HepG2 (cell line): ENCODE results near the gene SLC7A11. TPM values are rescaled to one million over a fixed set of nuclear protein-coding genes. Genes with fewer than 3 reads are reported as not detected.
"Not testable (repeated sequence)": the region's sequence is repeated elsewhere in the genome, so short reads cannot be mapped to it uniquely, and the experiment has no call there.

ENCODE experiments used
- ATAC-seq: fragments of 200-7000 bp; cut with Tn5 transposase; 3 replicates; pipeline ENCODE4 v1.9.1; 2020; ENCODE audit warnings: mild to moderate bottlenecking, moderate library complexity
- BruUV-seq: library from RNA; stranded (reverse); fragments of 400-500 nt; replicated peaks from 2 replicates; lab custom pipeline; 2021; lab: Mats Ljungman, UMichigan
- CTCF ChIA-PET: fragments of 300-600 bp; formaldehyde crosslinking; extraction: SDS; loops from one replicate; lab custom pipeline; 2021; ENCODE audit warnings: low total read pairs, inconsistent platforms, low intra/inter-chr PET ratio; lab: Yijun Ruan, JAX
- POLR2A ChIA-PET: fragments of 350-600 bp; sonication (Branson Sonifier 250); formaldehyde crosslinking; loops from one replicate; lab custom pipeline; 2020; ENCODE audit warnings: antibody characterized with exemption, inconsistent platforms; lab: Yijun Ruan, JAX
- DNase-seq: peaks from one replicate; pipeline ENCODE4 v3.0.0-alpha.2; 2015; ENCODE audit warnings: low spot score
- FAIRE-seq: peaks from 3 replicates; lab custom pipeline; 2011; peaks lifted over from hg19 to GRCh38; lab: Jason Lieb, UNC
- H2AFZ ChIP-seq: one replicate; pipeline ENCODE4 v1.6.1; 2011; ENCODE audit warnings: low read length, inconsistent platforms
- H3K27ac ChIP-seq: fragments of 300-600 bp; 3 replicates; pipeline ENCODE4 v1.8.0; 2011; ENCODE audit warnings: mixed run types, mild to moderate bottlenecking, mixed read lengths, low read length, inconsistent platforms; ENCODE audit not compliant: insufficient read depth; ENCODE audit errors: extremely low read length
- H3K27me3 ChIP-seq, 2 experiments: fragments of 200-600 bp in 1 of 2; 2 replicates in 1 of 2; 3 replicates in 1 of 2; pipeline versions ENCODE4 v1.6.0 to v1.8.0; 2011; ENCODE audit warnings: low read length in 2 of 2, mild to moderate bottlenecking in 2 of 2, moderate library complexity in 2 of 2, inconsistent platforms in 1 of 2; ENCODE audit not compliant: insufficient read depth in 2 of 2, control insufficient read depth in 1 of 2
- H3K36me3 ChIP-seq, 2 experiments: fragments of 200-600 bp in 1 of 2; replicated peaks in 1 of 2; 2 replicates in 1 of 2; 3 replicates in 1 of 2; pipeline versions ENCODE4 v1.5.1 to v1.8.0; 2011; ENCODE audit warnings: low read length in 2 of 2, inconsistent platforms in 1 of 2; ENCODE audit not compliant: insufficient read depth in 2 of 2, control insufficient read depth in 1 of 2
- H3K4me1 ChIP-seq: 2 replicates; pipeline ENCODE4 v1.5.1; 2012; ENCODE audit warnings: low read length, inconsistent platforms; ENCODE audit not compliant: insufficient read depth
- H3K4me2 ChIP-seq: 2 replicates; pipeline ENCODE4 v1.6.0; 2011; ENCODE audit warnings: low read depth, low read length, inconsistent platforms
- H3K4me3 ChIP-seq, 3 experiments: fragments of 200-600 bp in 1 of 3; sonication (generic), shearing (Covaris generic) in 1 of 3; replicated peaks in 1 of 3; 2 replicates each; pipeline ENCODE4 v1.5.1; 2011 to 2016; ENCODE audit warnings: low read length in 3 of 3, inconsistent platforms in 2 of 3, low read depth in 2 of 3, mild to moderate bottlenecking in 2 of 3, control low read depth in 1 of 3, mixed read lengths in 1 of 3; ENCODE audit not compliant: insufficient read depth in 1 of 3
- H3K79me2 ChIP-seq: one replicate; pipeline ENCODE4 v1.6.1; 2011; ENCODE audit warnings: low read length, inconsistent platforms; ENCODE audit not compliant: insufficient read depth
- H3K9ac ChIP-seq: 2 replicates; pipeline ENCODE4 v1.6.0; 2011; ENCODE audit warnings: mild to moderate bottlenecking, low read depth, low read length, inconsistent platforms; ENCODE audit not compliant: insufficient read depth
- H3K9me3 ChIP-seq: 2 replicates; pipeline ENCODE4 v1.5.1; 2012; ENCODE audit warnings: mild to moderate bottlenecking, low read length
- H4K20me1 ChIP-seq: 2 replicates; pipeline ENCODE4 v1.6.0; 2011; ENCODE audit warnings: inconsistent platforms, mild to moderate bottlenecking, low read length, moderate library complexity; ENCODE audit not compliant: insufficient read depth
- AGO1 ChIP-seq: fragments of 200-400 bp; formaldehyde crosslinking; IDR thresholded peaks from 2 replicates; pipeline ENCODE4 v1.6.1; 2017; ENCODE audit warnings: mild to moderate bottlenecking, low read depth, low read length, moderate library complexity; ENCODE audit not compliant: poor library complexity, severe bottlenecking
- EED ChIP-seq: sonication (generic); formaldehyde crosslinking; IDR thresholded peaks from 2 replicates; pipeline ENCODE4 v1.5.0; 2020; ENCODE audit warnings: mild to moderate bottlenecking, missing genetic modification reagents
- LCORL ChIP-seq, 2 experiments: fragments of 450-650 bp in 1 of 2; sonication (generic) in 1 of 2; formaldehyde crosslinking in 1 of 2; IDR thresholded peaks; 2 replicates each; pipeline versions ENCODE4 v1.5.0 to v1.6.1; 2017 to 2020; ENCODE audit warnings: antibody characterized with exemption in 1 of 2, missing genetic modification reagents in 1 of 2
- MAFG ChIP-seq: sonication (generic); formaldehyde crosslinking; IDR thresholded peaks from 2 replicates; pipeline ENCODE4 v1.5.1; 2020; ENCODE audit warnings: mild to moderate bottlenecking, missing genetic modification reagents
- MLLT10 ChIP-seq: sonication (generic); formaldehyde crosslinking; IDR thresholded peaks from 2 replicates; pipeline ENCODE4 v1.4.0; 2020; ENCODE audit warnings: missing genetic modification reagents
- NCOA5 ChIP-seq: sonication (generic); formaldehyde crosslinking; IDR thresholded peaks from 2 replicates; pipeline ENCODE4 v1.4.0; 2020; ENCODE audit warnings: missing genetic modification reagents
- POGZ ChIP-seq: sonication (generic); formaldehyde crosslinking; IDR thresholded peaks from 2 replicates; pipeline ENCODE4 v1.4.0; 2020; ENCODE audit warnings: mild to moderate bottlenecking, missing genetic modification reagents
- TEAD2 ChIP-seq: sonication (generic); formaldehyde crosslinking; IDR thresholded peaks from 2 replicates; pipeline ENCODE4 v1.9.0; 2021; ENCODE audit warnings: missing genetic modification reagents
- TP53 ChIP-seq: sonication (generic); formaldehyde crosslinking; conservative IDR thresholded peaks from 2 replicates; pipeline ENCODE4 v1.4.0; 2020; ENCODE audit warnings: missing genetic modification reagents
- ZFY ChIP-seq: sonication (generic); formaldehyde crosslinking; IDR thresholded peaks from 2 replicates; pipeline ENCODE4 v1.4.0; 2020; ENCODE audit warnings: missing genetic modification reagents
- ZNF292 ChIP-seq: sonication (generic); formaldehyde crosslinking; IDR thresholded peaks from 2 replicates; pipeline ENCODE4 v1.8.1; 2022; ENCODE audit warnings: mild to moderate bottlenecking, low read depth, missing genetic modification reagents, borderline replicate concordance
- ZNF446 ChIP-seq: sonication (generic); formaldehyde crosslinking; IDR thresholded peaks from 2 replicates; pipeline ENCODE4 v1.5.0; 2020; ENCODE audit warnings: mild to moderate bottlenecking, missing genetic modification reagents
- ZNF614 ChIP-seq: IDR thresholded peaks from 2 replicates; pipeline ENCODE4 v1.6.1; 2018; ENCODE audit warnings: missing biosample characterization, missing genetic modification reagents, inconsistent platforms, borderline replicate concordance
- ZNF839 ChIP-seq: sonication (generic); formaldehyde crosslinking; IDR thresholded peaks from 2 replicates; pipeline ENCODE4 v1.4.0; 2020; ENCODE audit warnings: missing genetic modification reagents, mild to moderate bottlenecking, borderline replicate concordance
- WGBS: methylation state at CpG from one replicate; pipeline ENCODE4 v1.1.6; 2017; ENCODE audit warnings: low lambda C conversion rate; 5-methylcytosine and 5-hydroxymethylcytosine counted together
- in situ Hi-C: cut with HindIII; loops from 2 replicates; pipeline ENCODE4 v1.10.0; 2017; ENCODE audit warnings: low pct_unique_long_range_greater_than_20kb; ENCODE audit not compliant: extremely low pct_ligation_motif_present
- intact Hi-C: fragments of 100-400 bp; cut with micrococcal nuclease; formaldehyde crosslinking; loops from one replicate; pipeline ENCODE4 v1.10.0; 2022; ENCODE audit not compliant: unreplicated experiment
- polyA plus RNA-seq, 8 experiments: library from polyadenylated mRNA; depleted of rRNA in 3 of 8; stranded (reverse) in 7 of 8; unstranded in 1 of 8; fragments of >200 nt; fragmentation: Illumina TruSeq in 4 of 8; extraction: Trizol in 4 of 8; gene quantifications; 2 replicates each; pipeline versions ENCODE4 v1.2.1 to v1.2.3, GENCODE V29; 2011 to 2016; ENCODE audit warnings: low read depth in 4 of 8, missing spikeins in 1 of 8, mixed read lengths in 1 of 8; ENCODE audit not compliant: insufficient read depth in 1 of 8
- total RNA-seq, 5 experiments: library from RNA; depleted of rRNA; stranded (reverse); fragments of >200 nt; fragmentation: Illumina TruSeq; extraction: Trizol; gene quantifications; 2 replicates each; pipeline ENCODE4 v1.2.3, GENCODE V29; 2016; ENCODE audit warnings: low read depth in 1 of 5
- TF ChIP-seq, protein P1 (sequence below): sonication (generic); formaldehyde crosslinking; IDR thresholded peaks from 2 replicates; pipeline ENCODE4 v1.5.0; 2020; ENCODE audit warnings: mild to moderate bottlenecking, missing genetic modification reagents
- TF ChIP-seq, protein P2 (sequence below): IDR thresholded peaks from 2 replicates; pipeline ENCODE4 v1.6.1; 2016; ENCODE audit warnings: missing compliant biosample characterization, missing genetic modification reagents, borderline replicate concordance

SLC7A11 gene
- total and polyA plus RNA-seq, 2 of the 13 experiments (the other 11 are each of a cell fraction or from before 2014, with no cell fraction given): 15.7 to 17.5 TPM

DNA sequence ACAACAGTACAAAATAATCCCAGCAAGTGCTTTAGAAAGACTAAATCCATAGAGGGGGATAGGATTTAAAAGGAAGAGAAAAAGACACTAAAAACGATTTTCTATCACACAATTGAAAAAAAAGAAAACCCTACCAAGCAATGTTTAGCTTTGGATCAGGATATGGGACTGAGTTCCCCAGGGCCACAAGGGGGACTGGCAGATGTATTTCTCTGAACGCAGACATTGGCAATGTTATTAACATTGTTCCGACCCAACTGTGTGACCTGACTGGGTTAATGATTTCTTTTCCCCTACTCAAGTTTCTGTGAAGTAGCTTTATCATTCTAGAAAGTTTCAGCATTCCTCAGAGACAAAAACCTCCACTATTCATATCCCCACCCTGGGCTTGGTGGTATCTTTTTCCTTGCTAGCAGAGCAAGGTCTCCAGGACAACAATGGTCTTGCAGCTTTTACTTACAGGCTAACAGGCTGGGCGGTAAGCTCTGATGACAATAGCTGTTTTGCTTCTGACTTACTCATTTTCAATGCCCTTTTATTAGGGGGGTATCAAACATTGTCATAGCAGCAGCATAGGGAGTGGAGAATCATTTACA, 25.8 kb downstream of the SLC7A11 start:
- Histone ChIP-seq H3K27ac (no peak overlapping the region), H3K36me3 (peaks cover 10 to 79% of the 10 kb centered on the region in 2 experiments)

DNA sequence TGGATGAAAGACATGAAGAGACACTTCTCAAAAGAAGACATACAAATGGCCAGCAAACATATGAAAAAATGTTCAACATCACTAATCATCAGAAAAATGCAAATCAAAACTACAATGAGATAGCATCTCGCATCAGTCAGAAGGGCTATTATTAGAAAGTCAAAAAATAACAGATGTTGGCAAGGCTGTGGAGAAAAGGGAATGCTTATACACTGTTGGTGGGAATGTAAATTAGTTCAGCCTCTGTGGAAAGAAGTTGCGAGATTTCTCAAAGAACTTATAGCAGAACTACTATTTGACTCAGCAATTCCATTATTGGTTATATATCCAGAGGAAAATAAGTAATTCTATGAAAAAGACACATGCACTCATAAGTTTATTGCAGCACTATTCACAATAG, 31.6 kb downstream of the SLC7A11 start:
- H3K4me2 ChIP-seq, H3K4me1 ChIP-seq, H3K9me3 ChIP-seq, BruUV-seq, H3K9ac ChIP-seq, H4K20me1 ChIP-seq, H3K79me2 ChIP-seq, H3K4me3 ChIP-seq, FAIRE-seq, in situ Hi-C loops, H3K27me3 ChIP-seq, H2AFZ ChIP-seq, ATAC-seq, intact Hi-C loops, CTCF ChIA-PET, DNase-seq, H3K27ac ChIP-seq, POLR2A ChIA-PET: not testable (repeated sequence)
- 90% methylated on average over 2 of the region's 2 CpGs for WGBS
- H3K36me3 ChIP-seq: peaks cover 6 to 44% of the 10 kb centered on the region in 2 experiments; a peak in 4 of 5 replicates

More for the DNA sequence above, 25.8 kb downstream of the SLC7A11 start:
- no peak for DNase-seq
- ChIA-PET POLR2A (interaction anchor here (1.0 to 1.4 kb wide), 2 partner anchors 16 to 26 kb away, joined by 3 to 5 read pairs; partner anchors contain the start of gene SLC7A11), CTCF (no interaction called here)
- Histone ChIP-seq H3K9me3 (no peaks in the 10 kb centered on the region), H3K9ac (no peak overlapping the region), H2AFZ (no peak overlapping the region), H3K4me2 (no peak overlapping the region), H3K4me1 (no peaks in the 10 kb centered on the region), H4K20me1 (peaks cover 3% of the 10 kb centered on the region), H3K79me2 (no peaks in the 10 kb centered on the region), H3K27me3 (no peaks in the 10 kb centered on the region), H3K4me3 (no peak overlapping the region)
- WGBS: 80% methylated on average over 4 of the region's 4 CpGs
- no peak for TF ChIP-seq MAFG (CRISPR knock-in tag)
- no peak for TF ChIP-seq MLLT10 (CRISPR knock-in tag)
- no peak for TF ChIP-seq EED (CRISPR knock-in tag)
- no peak for TF ChIP-seq ZNF446 (CRISPR knock-in tag)
- no peak for TF ChIP-seq ZNF839 (CRISPR knock-in tag)
- TF ChIP-seq LCORL (IDR thresholded peaks at IDR 0.05): no peak
- TF ChIP-seq LCORL (CRISPR knock-in tag; IDR thresholded peaks at IDR 0.05): no peak
- TF ChIP-seq POGZ (CRISPR knock-in tag): no peak
- TF ChIP-seq, protein P1, sequence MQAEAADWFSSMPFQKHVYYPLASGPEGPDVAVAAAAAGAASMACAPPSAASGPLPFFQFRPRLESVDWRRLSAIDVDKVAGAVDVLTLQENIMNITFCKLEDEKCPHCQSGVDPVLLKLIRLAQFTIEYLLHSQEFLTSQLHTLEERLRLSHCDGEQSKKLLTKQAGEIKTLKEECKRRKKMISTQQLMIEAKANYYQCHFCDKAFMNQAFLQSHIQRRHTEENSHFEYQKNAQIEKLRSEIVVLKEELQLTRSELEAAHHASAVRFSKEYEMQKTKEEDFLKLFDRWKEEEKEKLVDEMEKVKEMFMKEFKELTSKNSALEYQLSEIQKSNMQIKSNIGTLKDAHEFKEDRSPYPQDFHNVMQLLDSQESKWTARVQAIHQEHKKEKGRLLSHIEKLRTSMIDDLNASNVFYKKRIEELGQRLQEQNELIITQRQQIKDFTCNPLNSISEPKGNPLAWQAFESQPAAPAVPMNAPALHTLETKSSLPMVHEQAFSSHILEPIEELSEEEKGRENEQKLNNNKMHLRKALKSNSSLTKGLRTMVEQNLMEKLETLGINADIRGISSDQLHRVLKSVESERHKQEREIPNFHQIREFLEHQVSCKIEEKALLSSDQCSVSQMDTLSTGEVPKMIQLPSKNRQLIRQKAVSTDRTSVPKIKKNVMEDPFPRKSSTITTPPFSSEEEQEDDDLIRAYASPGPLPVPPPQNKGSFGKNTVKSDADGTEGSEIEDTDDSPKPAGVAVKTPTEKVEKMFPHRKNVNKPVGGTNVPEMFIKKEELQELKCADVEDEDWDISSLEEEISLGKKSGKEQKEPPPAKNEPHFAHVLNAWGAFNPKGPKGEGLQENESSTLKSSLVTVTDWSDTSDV (CRISPR knock-in tag): no peak
- TF ChIP-seq AGO1: no peak
- no peak for TF ChIP-seq ZFY (CRISPR knock-in tag)
- no peak for TF ChIP-seq ZNF292 (CRISPR knock-in tag)
- no peak for TF ChIP-seq TEAD2
- TF ChIP-seq NCOA5 (CRISPR knock-in tag): no peak
- no peak for TF ChIP-seq ZNF614 (CRISPR knock-in tag)
- TF ChIP-seq TP53: no peak
- TF ChIP-seq, protein P2, sequence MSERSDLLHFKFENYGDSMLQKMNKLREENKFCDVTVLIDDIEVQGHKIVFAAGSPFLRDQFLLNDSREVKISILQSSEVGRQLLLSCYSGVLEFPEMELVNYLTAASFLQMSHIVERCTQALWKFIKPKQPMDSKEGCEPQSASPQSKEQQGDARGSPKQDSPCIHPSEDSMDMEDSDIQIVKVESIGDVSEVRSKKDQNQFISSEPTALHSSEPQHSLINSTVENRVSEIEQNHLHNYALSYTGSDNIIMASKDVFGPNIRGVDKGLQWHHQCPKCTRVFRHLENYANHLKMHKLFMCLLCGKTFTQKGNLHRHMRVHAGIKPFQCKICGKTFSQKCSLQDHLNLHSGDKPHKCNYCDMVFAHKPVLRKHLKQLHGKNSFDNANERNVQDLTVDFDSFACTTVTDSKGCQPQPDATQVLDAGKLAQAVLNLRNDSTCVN (CRISPR knock-in tag): no peak
- intact Hi-C loops (no loop called here), in situ Hi-C loops (no loop called here)
- no peak for ATAC-seq
- BruUV-seq: TSS peak; percentile 1
- no peak for FAIRE-seq
